NCI-H82 treated with DMSO at 0.1 percent for 48 hours (cell line): Measurements from ENCODE around the gene MPDU1.

Experiments
- DNase-seq: peaks from one replicate; lab custom pipeline; 2025; ENCODE audit not compliant: unreplicated experiment; lab: John Stamatoyannopoulos, UW

MPDU1 gene

GRCh38 chr17:7583253-7584109, at the start of gene MPDU1:
Gene MPDU1, plus strand, starts transcription at chr17:7583852. Its CDS starts 11 bp downstream, at chr17:7583863.
- DNase-seq: peak; percentile 98

DNA sequence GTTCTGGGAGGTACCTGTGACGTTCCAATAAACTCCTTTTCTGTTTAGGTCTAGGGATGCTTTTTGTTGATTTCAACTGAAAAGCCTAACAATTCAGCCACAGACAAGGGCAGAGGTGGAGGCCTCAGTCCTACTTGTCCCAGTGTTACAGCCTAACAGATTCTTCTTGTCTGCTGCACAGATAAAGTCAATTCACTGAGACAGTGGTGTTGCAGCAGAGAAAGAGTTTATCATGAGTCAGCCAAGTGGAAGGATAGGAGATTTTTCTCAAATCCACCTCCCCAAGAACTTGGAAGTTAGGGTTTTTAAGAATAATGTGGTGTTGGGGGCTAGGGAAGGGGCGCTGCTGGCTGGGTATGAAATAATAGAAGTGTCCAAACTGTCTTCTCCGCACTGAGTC, 45.6 kb upstream of the MPDU1 start:
- no peak for DNase-seq

- DNase-seq: no peak
These were observed 44.6 kb upstream of the MPDU1 start for GRCh38 chr17:7538891-7539545.

- DNase-seq: no peak
These were observed 42.5 kb upstream of the MPDU1 start for GRCh38 chr17:7541074-7541621.

GRCh38 chr17:7544911-7545310, 38.7 kb upstream of the MPDU1 start:
- DNase-seq: no peak

DNA sequence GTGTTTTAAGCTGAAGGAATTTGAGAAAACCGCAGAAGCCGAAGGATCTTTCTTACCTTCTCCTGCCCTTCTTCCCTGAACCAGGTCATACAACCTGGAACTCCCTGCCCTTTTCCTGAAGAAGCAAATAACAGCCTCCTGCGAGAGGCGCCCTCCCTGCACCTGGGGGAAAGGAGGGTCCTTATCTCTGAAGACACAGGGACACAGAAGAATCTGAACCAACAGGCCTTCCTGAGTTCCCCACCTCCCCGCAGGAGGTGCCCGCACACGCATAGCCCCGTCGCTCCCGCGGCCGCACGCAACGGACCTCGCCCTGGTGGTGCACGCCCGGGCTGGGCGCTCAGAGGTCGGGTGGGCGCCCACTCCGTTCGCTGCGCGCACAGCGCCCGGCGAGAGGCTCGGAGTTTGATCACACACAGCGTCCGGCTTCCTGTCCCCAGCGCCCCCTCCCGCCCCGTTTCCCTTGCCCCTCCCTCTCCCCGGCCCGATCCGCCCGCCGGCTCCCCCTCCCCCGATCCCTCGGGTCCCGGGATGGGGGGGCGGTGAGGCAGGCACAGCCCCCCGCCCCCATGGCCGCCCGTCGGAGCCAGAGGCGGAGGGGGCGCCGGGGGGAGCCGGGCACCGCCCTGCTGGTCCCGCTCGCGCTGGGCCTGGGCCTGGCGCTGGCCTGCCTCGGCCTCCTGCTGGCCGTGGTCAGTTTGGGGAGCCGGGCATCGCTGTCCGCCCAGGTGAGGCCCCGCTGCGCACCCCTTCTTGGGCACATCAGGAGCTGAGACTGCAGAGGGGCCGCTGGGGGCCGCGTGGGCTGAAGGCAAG, 34.9 kb upstream of the MPDU1 start, which contains the start of gene TNFSF12:
TNFSF12 (plus strand) TSS at position 474 of the 816 bp plus-strand sequence; CDS start at position 570, 96 bp downstream.
- no peak for DNase-seq

DNA sequence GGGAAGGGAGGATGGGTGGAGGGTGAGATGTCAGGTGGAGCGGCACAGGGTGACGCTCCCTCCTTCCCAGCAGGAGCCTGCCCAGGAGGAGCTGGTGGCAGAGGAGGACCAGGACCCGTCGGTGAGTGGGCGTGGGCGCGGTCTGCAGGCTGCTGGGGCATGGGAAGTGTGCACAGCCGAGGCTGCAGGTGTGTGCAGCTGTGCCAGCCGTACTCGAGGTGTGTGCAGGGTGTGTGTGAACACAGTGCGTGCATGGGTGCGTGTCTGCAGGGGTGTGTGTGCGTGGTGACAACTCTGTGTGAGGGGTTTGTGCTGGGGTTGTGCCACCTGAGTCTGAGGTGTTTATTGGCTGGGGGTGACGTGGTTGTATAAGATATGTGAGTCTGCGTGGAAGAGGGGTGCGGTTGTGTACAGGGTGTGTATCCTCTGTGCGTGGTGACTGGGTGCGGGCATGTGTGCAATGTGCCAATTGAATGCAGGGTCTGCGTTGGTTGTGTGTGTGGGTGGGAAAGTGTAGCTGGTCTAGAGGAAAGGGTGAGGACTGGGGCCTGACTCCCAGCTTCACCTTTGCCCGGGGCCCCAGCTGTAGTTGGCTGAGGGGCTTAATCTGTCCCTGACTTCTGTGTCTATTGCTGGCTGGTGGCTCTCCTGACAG, 34.1 kb upstream of the MPDU1 start:
- no peak for DNase-seq

DNA sequence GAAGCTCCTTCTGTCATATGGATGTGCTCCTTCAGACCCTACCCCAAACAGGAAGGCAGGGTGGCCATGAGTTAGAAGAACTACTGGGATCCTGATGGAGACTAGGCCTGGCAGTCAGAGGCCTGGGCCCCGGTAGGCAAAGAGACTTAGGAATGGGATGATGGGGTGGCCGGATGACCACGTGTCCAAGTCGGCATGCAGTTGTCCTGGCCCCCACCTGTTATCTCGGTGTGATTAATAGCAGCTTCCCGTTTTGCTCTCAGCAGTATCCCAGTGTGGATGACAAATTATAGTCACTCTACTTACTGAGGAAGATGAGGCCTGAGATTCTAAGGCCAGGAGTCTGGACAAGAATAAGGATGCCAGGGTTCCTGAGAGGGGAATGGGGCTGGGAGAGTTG, 33.3 kb upstream of the MPDU1 start:
- DNase-seq: no peak

DNA sequence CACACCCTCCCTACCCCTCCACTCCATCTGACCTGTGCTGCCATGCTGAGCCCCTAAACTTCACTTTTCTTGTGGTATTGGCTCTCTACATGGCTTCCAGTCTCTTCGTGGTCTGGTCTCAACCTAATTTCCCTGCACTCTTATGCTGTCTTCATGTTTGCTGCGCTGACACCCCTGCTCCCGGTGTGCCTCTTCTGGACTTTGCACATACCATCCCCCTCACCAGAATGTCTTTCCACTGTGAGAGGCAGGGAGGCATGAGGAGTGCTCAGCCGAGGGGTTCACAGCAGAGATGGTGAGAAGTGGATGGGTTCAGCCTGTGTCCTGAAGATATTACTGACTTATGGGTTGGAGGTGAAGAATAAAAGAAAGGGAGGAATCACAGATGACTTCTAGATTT, 32.3 kb upstream of the MPDU1 start:
- DNase-seq: no peak

GRCh38 chr17:7552621-7553051, 31.0 kb upstream of the MPDU1 start:
- DNase-seq: no peak

DNA sequence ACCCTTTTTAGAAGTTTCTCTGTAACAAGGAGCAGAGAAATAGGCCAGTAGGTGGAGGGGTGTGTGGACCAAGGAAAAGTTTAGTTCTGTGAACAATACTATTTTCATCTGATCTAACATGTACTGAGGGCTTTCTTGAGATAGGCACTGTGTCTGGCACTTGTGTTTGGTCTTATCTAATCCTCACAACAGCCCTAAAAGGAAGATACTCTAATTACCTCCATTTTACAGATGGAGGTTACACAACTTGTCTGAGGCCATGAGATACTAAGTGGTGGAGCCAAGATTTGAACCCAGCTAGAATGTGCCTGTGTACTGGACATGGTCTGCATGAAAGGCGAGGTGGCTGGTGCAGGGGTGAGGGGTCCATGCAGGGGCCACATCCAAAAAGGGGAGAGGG, 30.3 kb upstream of the MPDU1 start:
- DNase-seq: no peak

GRCh38 chr17:7555320-7555948, 28.2 kb upstream of the MPDU1 start:
- DNase-seq: no peak

GRCh38 chr17:7556627-7557026, 27.0 kb upstream of the MPDU1 start:
- no peak for DNase-seq

GRCh38 chr17:7557147-7557764, 26.4 kb upstream of the MPDU1 start:
- no peak for DNase-seq

GRCh38 chr17:7557775-7558543, 25.7 kb upstream of the MPDU1 start:
- no peak for DNase-seq

- DNase-seq: no peak
These were observed 24.9 kb upstream of the MPDU1 start, which contains the start of gene TNFSF13 for GRCh38 chr17:7558544-7559319. Gene TNFSF13, plus strand, starts transcription at chr17:7558750. Its CDS starts 290 bp downstream, at chr17:7559040.

DNA sequence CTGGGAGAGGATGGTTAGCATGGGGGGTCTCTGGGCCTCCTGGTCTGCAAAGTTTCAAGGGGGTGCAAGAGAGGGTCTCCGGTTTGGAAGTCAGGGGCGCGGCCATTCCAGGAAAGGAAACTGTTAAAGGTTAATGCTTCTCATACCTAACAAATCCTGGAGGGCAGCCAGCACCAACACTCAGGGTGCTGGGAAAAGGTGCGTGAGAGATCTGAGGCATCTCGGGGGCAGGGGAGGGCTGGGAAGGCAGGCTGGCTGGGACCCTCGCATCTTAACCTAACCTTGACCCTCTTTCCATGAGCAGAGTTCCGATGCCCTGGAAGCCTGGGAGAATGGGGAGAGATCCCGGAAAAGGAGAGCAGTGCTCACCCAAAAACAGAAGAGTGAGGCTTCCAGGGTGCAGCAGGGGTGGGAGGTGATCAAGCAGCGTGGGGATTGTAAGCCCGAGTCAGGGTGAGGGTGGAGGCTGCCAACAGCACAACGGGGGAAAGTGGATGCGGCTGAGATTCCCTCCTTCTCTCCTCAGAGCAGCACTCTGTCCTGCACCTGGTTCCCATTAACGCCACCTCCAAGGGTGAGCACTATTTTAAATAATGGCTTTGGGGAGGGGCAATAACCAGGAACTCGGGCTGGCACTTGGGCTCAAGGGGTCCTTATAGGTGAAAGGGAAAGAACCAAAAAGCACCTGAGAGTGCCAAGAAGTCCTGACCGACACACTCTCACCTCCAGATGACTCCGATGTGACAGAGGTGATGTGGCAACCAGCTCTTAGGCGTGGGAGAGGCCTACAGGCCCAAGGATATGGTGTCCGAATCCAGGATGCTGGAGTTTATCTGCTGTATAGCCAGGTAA, 24.1 kb upstream of the MPDU1 start:
- no peak for DNase-seq
